Measurements from ENCODE around the gene CNMD. TPM values are rescaled to one million over a fixed set of nuclear protein-coding genes. Genes with fewer than 3 reads are reported as not detected.

The CNMD gene
- total RNA-seq, 2 donors from 2014 or later: 0.78 TPM; not detected in 1

DNA sequence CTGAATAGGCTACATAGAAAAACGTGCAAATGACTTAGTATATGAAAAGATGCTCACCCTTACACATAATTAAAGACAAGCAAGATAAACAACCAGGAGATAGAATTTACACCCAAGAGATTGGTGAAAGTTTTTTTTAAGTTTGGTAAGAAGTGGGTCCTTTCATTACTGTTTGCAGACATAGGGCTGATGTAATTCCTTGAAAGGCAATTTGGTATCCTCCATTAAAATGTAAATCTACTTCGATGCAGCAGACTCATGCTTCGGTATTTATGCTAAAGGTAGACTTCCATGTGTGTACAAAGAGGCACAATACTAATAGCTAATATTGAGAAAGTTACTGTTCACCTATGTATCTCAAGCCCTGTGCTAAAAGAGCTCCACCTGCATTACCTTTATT, 33.5 kb downstream of the CNMD start:
- 66 to 67% methylated on average over 3 of the region's 3 CpGs for WGBS, 2 donors
- ATAC-seq: no peak

GRCh38 chr13:52703482-52703881, 36.1 kb downstream of the CNMD start:
- intact Hi-C loops (cut with DNase I): no loop called here
- no peaks in the 10 kb centered on the region for H3K36me3 ChIP-seq (replicated peaks in 1 of 2; ENCODE audit: insufficient read depth in 1 of 2, low read depth in 2 of 2)
- no peaks in the 10 kb centered on the region for H3K9me3 ChIP-seq
- WGBS, 2 donors: 57 to 69% methylated on average over 6 of the region's 6 CpGs
- no peaks in the 10 kb centered on the region for H3K4me1 ChIP-seq
- no peaks in the 10 kb centered on the region for H3K27me3 ChIP-seq
- DNase-seq (no peak), ATAC-seq (no peak)
- no peak overlapping the region for H3K27ac ChIP-seq
- no peak overlapping the region for H3K4me3 ChIP-seq
- TF ChIP-seq, protein P1, sequence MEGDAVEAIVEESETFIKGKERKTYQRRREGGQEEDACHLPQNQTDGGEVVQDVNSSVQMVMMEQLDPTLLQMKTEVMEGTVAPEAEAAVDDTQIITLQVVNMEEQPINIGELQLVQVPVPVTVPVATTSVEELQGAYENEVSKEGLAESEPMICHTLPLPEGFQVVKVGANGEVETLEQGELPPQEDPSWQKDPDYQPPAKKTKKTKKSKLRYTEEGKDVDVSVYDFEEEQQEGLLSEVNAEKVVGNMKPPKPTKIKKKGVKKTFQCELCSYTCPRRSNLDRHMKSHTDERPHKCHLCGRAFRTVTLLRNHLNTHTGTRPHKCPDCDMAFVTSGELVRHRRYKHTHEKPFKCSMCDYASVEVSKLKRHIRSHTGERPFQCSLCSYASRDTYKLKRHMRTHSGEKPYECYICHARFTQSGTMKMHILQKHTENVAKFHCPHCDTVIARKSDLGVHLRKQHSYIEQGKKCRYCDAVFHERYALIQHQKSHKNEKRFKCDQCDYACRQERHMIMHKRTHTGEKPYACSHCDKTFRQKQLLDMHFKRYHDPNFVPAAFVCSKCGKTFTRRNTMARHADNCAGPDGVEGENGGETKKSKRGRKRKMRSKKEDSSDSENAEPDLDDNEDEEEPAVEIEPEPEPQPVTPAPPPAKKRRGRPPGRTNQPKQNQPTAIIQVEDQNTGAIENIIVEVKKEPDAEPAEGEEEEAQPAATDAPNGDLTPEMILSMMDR (IDR thresholded peaks at IDR 0.05): no peak
- no peak for TF ChIP-seq POLR2A (IDR thresholded peaks at IDR 0.05)

More for the DNA sequence above, 33.5 kb downstream of the CNMD start:
- no peak for DNase-seq
- Histone ChIP-seq H3K4me1 (no peaks in the 10 kb centered on the region), H3K36me3 (replicated peaks in 1 of 2; ENCODE audit: insufficient read depth in 1 of 2, low read depth in 2 of 2) (no peaks in the 10 kb centered on the region), H3K27me3 (no peaks in the 10 kb centered on the region), H3K9me3 (no peaks in the 10 kb centered on the region), H3K27ac (no peak overlapping the region), H3K4me3 (no peak overlapping the region)
- intact Hi-C loops (cut with DNase I): no loop called here
- TF ChIP-seq, protein P1 (IDR thresholded peaks at IDR 0.05): no peak
- no peak for TF ChIP-seq POLR2A (IDR thresholded peaks at IDR 0.05)

DNA sequence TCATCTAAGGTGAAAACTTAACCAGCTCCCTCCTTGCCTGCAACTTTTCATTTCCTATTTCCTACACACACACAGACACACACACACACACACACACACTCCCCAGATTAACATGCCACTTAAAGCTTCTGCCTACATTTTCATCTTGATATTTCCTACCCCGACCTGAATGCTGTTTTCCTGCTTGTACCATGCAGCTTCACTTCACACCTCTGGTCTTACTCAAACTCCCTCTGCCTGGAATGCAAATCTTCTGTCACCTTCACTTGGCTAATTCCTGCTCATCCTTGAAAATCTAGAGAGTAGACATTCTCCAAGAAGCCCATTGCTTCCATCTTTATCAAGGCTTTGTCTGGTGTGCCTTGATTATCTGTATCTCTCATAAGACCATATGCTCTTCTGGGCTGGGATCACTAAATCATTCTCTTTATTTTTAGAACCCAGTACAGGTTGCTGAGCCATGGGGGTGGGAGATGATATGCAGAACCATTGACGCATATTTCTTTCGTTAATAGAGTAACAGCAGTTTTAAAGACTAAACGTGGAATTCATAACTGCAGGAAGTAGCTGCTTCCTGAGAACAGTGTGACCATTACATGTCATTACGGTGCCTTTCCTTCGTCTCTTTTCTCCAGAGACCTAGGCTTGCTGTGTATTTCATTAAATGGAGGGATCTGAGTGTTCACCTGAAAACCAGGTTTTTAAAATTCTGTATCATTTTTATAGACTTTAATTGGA, 37.7 kb downstream of the CNMD start:
- no peak overlapping the region for H3K4me3 ChIP-seq
- no peak for DNase-seq
- no peaks in the 10 kb centered on the region for H3K9me3 ChIP-seq
- H3K27ac ChIP-seq: no peak overlapping the region
- no peaks in the 10 kb centered on the region for H3K27me3 ChIP-seq
- 67 to 82% methylated on average over 6 of the region's 6 CpGs for WGBS, 2 donors
- no peaks in the 10 kb centered on the region for H3K36me3 ChIP-seq (replicated peaks in 1 of 2; ENCODE audit: insufficient read depth in 1 of 2, low read depth in 2 of 2)
- intact Hi-C loops (cut with DNase I): no loop called here
- ATAC-seq: no peak
- no peak for TF ChIP-seq POLR2A (IDR thresholded peaks at IDR 0.05)
- TF ChIP-seq, protein P1 (IDR thresholded peaks at IDR 0.05): no peak
- no peaks in the 10 kb centered on the region for H3K4me1 ChIP-seq

DNA sequence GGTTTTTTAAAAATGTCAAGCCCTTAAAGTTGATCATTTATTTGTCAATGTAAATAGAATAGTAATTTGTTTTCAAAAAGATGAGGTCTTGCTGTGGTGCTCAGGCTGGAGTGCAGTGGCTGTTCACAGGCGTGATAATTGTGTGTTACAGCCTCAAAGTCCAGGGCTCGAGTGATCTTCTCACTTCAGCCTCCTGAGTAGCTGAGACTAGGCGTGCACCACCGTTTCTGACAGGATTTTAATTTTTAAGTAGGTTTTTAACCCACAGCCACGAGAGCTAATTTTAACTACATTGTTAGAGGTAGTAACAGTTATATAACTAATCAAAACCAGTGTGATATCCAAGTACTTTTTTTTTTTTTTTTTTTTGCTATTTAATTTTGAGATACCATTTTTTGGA, 43.1 kb downstream of the CNMD start:
- intact Hi-C loops (cut with DNase I): no loop called here
- Histone ChIP-seq H3K9me3 (no peaks in the 10 kb centered on the region), H3K4me1 (no peaks in the 10 kb centered on the region), H3K36me3 (replicated peaks in 1 of 2; ENCODE audit: insufficient read depth in 1 of 2, low read depth in 2 of 2) (no peaks in the 10 kb centered on the region), H3K4me3 (no peak overlapping the region), H3K27me3 (no peaks in the 10 kb centered on the region), H3K27ac (no peak overlapping the region)
- WGBS, 2 donors: 95 to 96% methylated on average over 5 of the region's 5 CpGs
- DNase-seq: no peak
- no peak for TF ChIP-seq POLR2A (IDR thresholded peaks at IDR 0.05)
- TF ChIP-seq, protein P1 (IDR thresholded peaks at IDR 0.05): no peak
- ATAC-seq: no peak

- TF ChIP-seq POLR2A (IDR thresholded peaks at IDR 0.05): no peak
- TF ChIP-seq, protein P1 (IDR thresholded peaks at IDR 0.05): no peak
- no peak for ATAC-seq
- intact Hi-C loops (cut with DNase I): no loop called here
Measured at GRCh38 chr13:52695856-52696255, 43.8 kb downstream of the CNMD start.

More at GRCh38 chr13:52695856-52696255, 43.8 kb downstream of the CNMD start:
- Histone ChIP-seq H3K9me3 (no peaks in the 10 kb centered on the region), H3K27ac (no peak overlapping the region), H3K4me3 (no peak overlapping the region), H3K36me3 (replicated peaks in 1 of 2; ENCODE audit: insufficient read depth in 1 of 2, low read depth in 2 of 2) (no peaks in the 10 kb centered on the region), H3K4me1 (no peaks in the 10 kb centered on the region), H3K27me3 (no peaks in the 10 kb centered on the region)
- DNase-seq: no peak
- 79 to 90% methylated on average over 3 of the region's 3 CpGs for WGBS, 2 donors
